HL-60 (cell line): Measurements from ENCODE around the gene ADGRL3.
"Not testable (repeated sequence)": the region's sequence is repeated elsewhere in the genome, so short reads cannot be mapped to it uniquely, and the experiment has no call there.

Experiments used
- DNase-seq, 2 experiments: peaks; one replicate each; pipeline ENCODE4 v3.0.0-alpha.2; 2010 to 2020; ENCODE audit warnings: low read depth in 1 of 2, low spot score in 1 of 2
- H3K27ac ChIP-seq: fragments of 250-450 bp; sonication (Bioruptor Pico); replicated peaks from 2 replicates; pipeline ENCODE4 v1.5.1; 2020; ENCODE audit warnings: mild to moderate bottlenecking, moderate library complexity
- H3K27me3 ChIP-seq: fragments of 250-450 bp; sonication (Bioruptor Pico); 2 replicates; pipeline ENCODE4 v1.5.1; 2021; ENCODE audit warnings: mild to moderate bottlenecking, moderate library complexity; ENCODE audit not compliant: insufficient read depth, poor library complexity, severe bottlenecking
- H3K4me3 ChIP-seq: replicated peaks from 2 replicates; pipeline ENCODE4 v1.5.1; 2011; ENCODE audit warnings: mild to moderate bottlenecking, control low read depth, low read length; ENCODE audit not compliant: insufficient read depth
- CTCF ChIP-seq: IDR thresholded peaks from one replicate; pipeline ENCODE4 v1.5.1; 2011; ENCODE audit warnings: low read length, control low read depth, inconsistent platforms; ENCODE audit not compliant: insufficient read depth
- GABPA ChIP-seq: IDR thresholded peaks from 2 replicates; pipeline ENCODE4 v1.6.1; 2012; ENCODE audit warnings: low read depth
- POLR2AphosphoS5 ChIP-seq: IDR thresholded peaks from 2 replicates; pipeline ENCODE4 v1.6.1; 2012; ENCODE audit warnings: low read depth
- REST ChIP-seq: IDR thresholded peaks from 2 replicates; pipeline ENCODE4 v1.6.1; 2012; ENCODE audit warnings: low read depth; ENCODE audit not compliant: insufficient replicate concordance
- SPI1 ChIP-seq: IDR thresholded peaks from 2 replicates; pipeline ENCODE4 v1.6.1; 2012; ENCODE audit warnings: low read depth, mild to moderate bottlenecking, borderline replicate concordance

Gene ADGRL3

DNA sequence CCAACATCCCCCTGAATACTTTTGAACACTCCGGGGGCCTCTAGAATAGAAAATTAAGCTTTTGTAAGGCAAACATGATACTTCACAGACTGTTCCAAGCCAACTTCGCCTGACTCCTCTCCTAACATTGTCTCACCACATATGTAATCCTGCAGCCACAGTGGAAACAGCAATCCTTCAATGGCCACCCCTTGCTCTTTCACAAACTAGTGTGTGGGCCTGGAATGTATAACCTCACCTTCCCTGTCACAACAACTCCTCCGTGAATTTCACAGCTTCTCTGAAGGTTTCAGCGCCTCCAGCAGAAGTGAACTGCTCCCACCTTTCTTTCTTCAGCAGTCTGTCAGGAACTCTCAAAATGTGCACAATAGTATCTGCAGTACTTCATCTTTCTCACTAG lies 185.1 kb downstream of the ADGRL3 start:
- H3K4me3 ChIP-seq, result no peak overlapping the region
- no peaks in the 10 kb centered on the region for H3K27me3 ChIP-seq
- no peak overlapping the region for H3K27ac ChIP-seq
- TF ChIP-seq POLR2AphosphoS5 (no peak), SPI1 (no peak), CTCF (no peak), GABPA (no peak), REST (no peak)
- no peak for DNase-seq

- not testable (repeated sequence) for H3K27me3 ChIP-seq, DNase-seq, H3K4me3 ChIP-seq, H3K27ac ChIP-seq
These were observed 187.2 kb downstream of the ADGRL3 start for GRCh38 chr4:61387372-61387771.

- no peak for DNase-seq
- Histone ChIP-seq H3K27ac (no peak overlapping the region), H3K27me3 (no peaks in the 10 kb centered on the region), H3K4me3 (no peak overlapping the region)
- TF ChIP-seq CTCF (no peak), GABPA (no peak), REST (no peak), SPI1 (no peak), POLR2AphosphoS5 (no peak)
These were observed 189.5 kb downstream of the ADGRL3 start for GRCh38 chr4:61389640-61390039.

DNA sequence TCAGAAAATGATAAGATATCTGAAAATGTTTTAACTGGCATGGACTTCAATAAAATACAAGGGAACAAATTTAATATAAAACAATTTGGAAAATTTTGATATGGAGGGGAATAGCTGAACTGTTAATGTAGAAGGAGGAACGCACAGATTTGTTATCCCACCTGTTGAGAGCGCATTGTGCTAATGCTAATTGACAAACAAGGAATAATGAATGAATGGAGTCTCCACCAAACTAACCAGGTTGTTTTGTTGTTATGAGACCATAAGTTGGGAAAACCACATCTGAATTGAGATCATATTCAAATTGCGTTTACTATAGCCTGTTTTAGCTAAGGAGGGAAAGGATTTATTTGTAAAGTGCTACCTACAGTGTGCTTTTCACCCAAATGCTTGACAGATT lies 195.6 kb downstream of the ADGRL3 start:
- Histone ChIP-seq H3K4me3 (no peak overlapping the region), H3K27me3 (no peaks in the 10 kb centered on the region), H3K27ac (no peak overlapping the region)
- DNase-seq, result no peak
- TF ChIP-seq CTCF (no peak), GABPA (no peak), REST (no peak), SPI1 (no peak), POLR2AphosphoS5 (no peak)
